Activated CD4-positive, alpha-beta T cell treated with anti-CD3 and anti-CD28 coated beads, Interleukin-2, amount 50 U/mL, for 1 hour (primary cell): ENCODE measurements around the gene KCNN1.
"Not testable (repeated sequence)": the region's sequence is repeated elsewhere in the genome, so short reads cannot be mapped to it uniquely, and the experiment has no call there.

ENCODE experiments used
- DNase-seq: peaks from one replicate; pipeline ENCODE4 v3.0.0-alpha.2; 2020

Gene KCNN1

GRCh38 chr19:18032102-18032501 lies 65.2 kb downstream of the KCNN1 start:
- DNase-seq: not testable (repeated sequence)

- DNase-seq: no peak
Measured at GRCh38 chr19:18041054-18041453, 74.1 kb downstream of the KCNN1 start.

DNA sequence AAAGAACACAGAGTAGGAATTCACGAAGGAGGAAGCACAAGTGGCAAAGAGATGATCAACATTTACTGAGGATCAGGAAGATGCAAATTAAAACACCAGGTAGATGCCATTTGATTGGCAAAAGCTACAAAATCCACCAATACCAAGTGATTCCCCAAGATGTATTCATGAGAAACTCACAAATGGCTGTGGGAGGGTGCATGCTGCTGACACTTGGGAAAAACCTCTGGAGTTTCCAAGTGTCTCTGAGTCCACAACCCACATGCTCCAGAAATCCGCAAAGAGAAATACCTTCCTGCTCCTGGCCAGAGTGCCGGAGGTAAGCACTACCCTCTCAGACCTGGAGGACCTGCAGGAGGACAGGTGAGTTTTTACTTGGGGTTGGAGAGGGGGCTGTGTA lies 76.8 kb downstream of the KCNN1 start:
- no peak for DNase-seq

DNA sequence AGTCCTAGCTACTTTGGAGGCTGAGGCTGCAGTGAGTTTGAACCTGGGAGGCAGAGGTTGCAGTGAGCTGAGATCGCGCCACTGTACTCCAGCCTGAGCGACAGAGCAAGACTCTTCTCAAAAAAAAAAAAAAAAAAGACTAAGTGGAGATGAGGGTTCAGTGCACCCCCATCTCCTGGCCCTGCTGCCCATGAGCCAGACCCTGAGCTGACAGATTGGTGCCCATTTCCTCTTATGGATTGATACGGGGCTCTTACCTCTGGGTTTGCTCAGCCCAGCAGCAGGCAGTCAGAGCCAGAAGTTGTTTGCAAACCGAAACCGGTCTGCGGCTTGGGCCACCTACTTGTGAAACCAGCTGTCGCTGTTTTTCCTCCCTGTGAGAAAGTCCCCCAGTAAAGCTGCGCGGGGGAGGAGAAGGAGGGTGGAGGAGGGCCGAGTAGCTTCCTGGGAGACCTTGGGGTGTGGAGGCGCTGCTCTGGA lies 78.0 kb downstream of the KCNN1 start:
- peak; percentile 80 for DNase-seq

GRCh38 chr19:18045307-18046050 lies 78.6 kb downstream of the KCNN1 start:
- DNase-seq: no peak

- no peak for DNase-seq
Measured at GRCh38 chr19:18046059-18046718, 79.3 kb downstream of the KCNN1 start.

GRCh38 chr19:18049385-18049784 lies 82.5 kb downstream of the KCNN1 start:
- no peak for DNase-seq
